Left lung (tissue), 10 donors: ENCODE results near the gene ADRA2C. TPM values are rescaled to one million over a fixed set of nuclear protein-coding genes. Genes with fewer than 3 reads are reported as not detected.

Experiments used
- ATAC-seq: fragments of 200-7000 bp; cut with Tn5 transposase; one replicate; pipeline ENCODE4 v1.9.1; 2020; ENCODE audit warnings: moderate library complexity
- DNase-seq, 4 donors: peaks; one replicate each; pipeline ENCODE4 v3.0.0-alpha.2; 2013 to 2020
- H3K27ac ChIP-seq, 2 donors: fragments of 200-600 bp; sonication (generic) in 1 of 2; one replicate each; pipeline versions ENCODE4 v1.5.0 to v1.8.0; 2020 to 2021
- H3K27me3 ChIP-seq, 2 donors: fragments of 200-600 bp; sonication (generic) in 1 of 2; one replicate each; pipeline versions ENCODE4 v1.5.0 to v1.8.0; 2020 to 2021
- H3K36me3 ChIP-seq, 2 donors: fragments of 200-600 bp; sonication (generic) in 1 of 2; one replicate each; pipeline versions ENCODE4 v1.5.0 to v1.8.0; 2020 to 2021
- H3K4me1 ChIP-seq, 2 donors: fragments of 200-600 bp; one replicate each; pipeline ENCODE4 v1.8.0; 2021
- H3K4me3 ChIP-seq, 2 donors: fragments of 200-600 bp; sonication (generic) in 1 of 2; one replicate each; pipeline versions ENCODE4 v1.5.0 to v1.8.0; 2020 to 2021; ENCODE audit warnings: mild to moderate bottlenecking in 1 of 2
- H3K9me3 ChIP-seq, 2 donors: fragments of 200-600 bp; sonication (generic) in 1 of 2; one replicate each; pipeline versions ENCODE4 v1.5.0 to v1.8.0; 2020 to 2021
- intact Hi-C, 2 donors: fragments of 100-400 bp; cut with DNase I; formaldehyde crosslinking; loops; one replicate each; pipeline versions ENCODE4 v1.11.2 to v1.14.2; 2022
- polyA plus RNA-seq, 6 donors: library from polyadenylated mRNA; unstranded; fragments of 120-200 nt; gene quantifications; one replicate each; pipeline ENCODE4 v1.2.1, GENCODE V29; 2013; ENCODE audit not compliant: insufficient read length in 6 of 6
- total RNA-seq, 2 donors: library from RNA; stranded (reverse); fragmentation: NEBNext Ultra II Directional; extraction: Animal tissue kit (Norgen Biotek cat#: 25700); gene quantifications; one replicate each; pipeline ENCODE4 v1.2.1, GENCODE V29; 2021
- TF ChIP-seq, protein P1 (sequence below), 2 donors: fragments of 200-600 bp; sonication (generic) in 1 of 2; IDR thresholded peaks; one replicate each; pipeline versions ENCODE4 v1.5.0 to v1.8.0; 2021; ENCODE audit warnings: antibody characterized with exemption in 2 of 2
- donor health status: DM: no; HTN: yes; CAD: no.
- donor health status: DM: no; HTN: no; CAD: no.

ADRA2C gene
- total and polyA plus RNA-seq, 8 donors, result 0.63 to 3.2 (median 0.85) TPM

DNA sequence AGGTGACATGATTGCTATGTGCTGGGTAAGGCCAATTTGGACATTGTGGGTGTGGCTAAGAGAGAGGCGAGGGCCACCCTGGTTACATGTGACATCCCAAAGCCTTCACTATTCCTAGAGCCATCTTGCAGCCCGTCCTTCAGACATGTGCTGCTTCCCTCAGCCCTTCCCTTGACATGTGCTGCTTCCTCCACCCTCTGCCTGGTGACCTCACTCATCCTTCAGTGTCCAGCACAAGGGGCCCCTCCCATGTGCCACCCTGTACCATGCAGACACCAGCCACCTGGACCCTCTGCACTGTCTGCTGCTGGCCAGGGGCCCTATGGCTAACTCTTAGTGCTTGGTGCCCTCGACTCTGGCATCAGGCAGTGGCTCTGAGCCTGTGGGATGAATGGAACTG lies 27.4 kb downstream of the ADRA2C start:
- Histone ChIP-seq H3K27me3 (peaks cover 0 to 33% of the 10 kb centered on the region in 2 donors), H3K27ac (no peak overlapping the region), H3K4me1 (no peaks in the 10 kb centered on the region), H3K36me3 (no peaks in the 10 kb centered on the region), H3K9me3 (peaks cover 0 to 16% of the 10 kb centered on the region in 2 donors), H3K4me3 (no peak overlapping the region)
- DNase-seq (peak in 1 of 4 donors; percentile 8), ATAC-seq (no peak)
- TF ChIP-seq, protein P1, sequence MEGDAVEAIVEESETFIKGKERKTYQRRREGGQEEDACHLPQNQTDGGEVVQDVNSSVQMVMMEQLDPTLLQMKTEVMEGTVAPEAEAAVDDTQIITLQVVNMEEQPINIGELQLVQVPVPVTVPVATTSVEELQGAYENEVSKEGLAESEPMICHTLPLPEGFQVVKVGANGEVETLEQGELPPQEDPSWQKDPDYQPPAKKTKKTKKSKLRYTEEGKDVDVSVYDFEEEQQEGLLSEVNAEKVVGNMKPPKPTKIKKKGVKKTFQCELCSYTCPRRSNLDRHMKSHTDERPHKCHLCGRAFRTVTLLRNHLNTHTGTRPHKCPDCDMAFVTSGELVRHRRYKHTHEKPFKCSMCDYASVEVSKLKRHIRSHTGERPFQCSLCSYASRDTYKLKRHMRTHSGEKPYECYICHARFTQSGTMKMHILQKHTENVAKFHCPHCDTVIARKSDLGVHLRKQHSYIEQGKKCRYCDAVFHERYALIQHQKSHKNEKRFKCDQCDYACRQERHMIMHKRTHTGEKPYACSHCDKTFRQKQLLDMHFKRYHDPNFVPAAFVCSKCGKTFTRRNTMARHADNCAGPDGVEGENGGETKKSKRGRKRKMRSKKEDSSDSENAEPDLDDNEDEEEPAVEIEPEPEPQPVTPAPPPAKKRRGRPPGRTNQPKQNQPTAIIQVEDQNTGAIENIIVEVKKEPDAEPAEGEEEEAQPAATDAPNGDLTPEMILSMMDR (IDR thresholded peaks at IDR 0.05), result no peak
- intact Hi-C loops, result no loop called here

GRCh38 chr4:3796960-3797359 lies 30.8 kb downstream of the ADRA2C start:
- Histone ChIP-seq H3K36me3 (no peaks in the 10 kb centered on the region), H3K4me1 (no peaks in the 10 kb centered on the region), H3K27me3 (peaks cover 0 to 36% of the 10 kb centered on the region in 2 donors), H3K9me3 (peaks cover 0 to 16% of the 10 kb centered on the region in 2 donors), H3K4me3 (no peak overlapping the region), H3K27ac (no peak overlapping the region)
- intact Hi-C loops, result no loop called here
- TF ChIP-seq, protein P1 (IDR thresholded peaks at IDR 0.05), result no peak
- DNase-seq, result no peak
- no peak for ATAC-seq

DNA sequence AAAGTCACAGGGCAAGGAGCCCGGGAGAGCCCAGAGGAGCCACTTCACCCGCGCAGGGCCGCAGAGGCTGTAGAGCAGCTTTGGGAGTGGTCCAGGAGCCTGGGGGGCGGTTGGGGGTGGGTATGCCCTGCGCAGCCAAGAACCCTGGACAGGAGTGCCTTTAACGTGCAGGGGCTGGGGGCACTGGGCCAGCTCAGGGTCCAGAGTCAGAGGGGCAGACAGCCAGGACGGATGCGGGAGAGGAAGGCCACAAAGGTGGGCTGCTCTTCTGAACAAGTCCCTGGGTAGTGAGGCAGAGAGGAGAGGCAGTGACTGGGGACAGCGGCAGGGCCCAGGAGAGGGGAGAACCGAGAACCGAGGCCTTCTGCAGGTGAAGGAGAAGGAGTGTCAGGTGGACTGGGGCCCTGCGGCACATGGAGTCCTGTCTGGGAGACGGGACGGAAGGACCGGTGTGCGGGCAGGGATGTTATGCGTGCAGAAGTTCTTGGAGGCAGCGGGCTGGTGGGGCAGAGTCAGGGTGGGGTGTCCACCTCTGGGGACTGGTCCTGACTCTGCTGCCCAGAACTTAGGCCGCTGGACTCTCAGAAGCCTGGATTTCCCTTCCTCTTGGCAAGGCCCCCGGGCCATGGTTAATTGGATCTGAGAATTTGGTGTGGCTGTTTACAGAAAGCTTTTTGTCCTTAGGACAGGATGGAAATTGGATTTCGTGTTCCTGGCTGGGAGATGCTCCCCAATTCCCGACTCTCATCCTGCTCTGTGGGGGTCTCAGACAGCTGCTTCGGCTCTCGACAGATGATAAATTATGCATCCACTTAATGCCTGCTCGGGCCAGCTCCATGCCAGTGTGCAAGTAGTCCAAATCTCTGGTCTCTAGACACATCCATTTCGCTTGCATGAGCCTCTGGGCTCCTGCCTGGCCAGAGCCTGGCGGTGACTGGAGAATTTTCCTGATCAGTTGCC lies 31.9 kb downstream of the ADRA2C start:
- intact Hi-C loops, result no loop called here

DNA sequence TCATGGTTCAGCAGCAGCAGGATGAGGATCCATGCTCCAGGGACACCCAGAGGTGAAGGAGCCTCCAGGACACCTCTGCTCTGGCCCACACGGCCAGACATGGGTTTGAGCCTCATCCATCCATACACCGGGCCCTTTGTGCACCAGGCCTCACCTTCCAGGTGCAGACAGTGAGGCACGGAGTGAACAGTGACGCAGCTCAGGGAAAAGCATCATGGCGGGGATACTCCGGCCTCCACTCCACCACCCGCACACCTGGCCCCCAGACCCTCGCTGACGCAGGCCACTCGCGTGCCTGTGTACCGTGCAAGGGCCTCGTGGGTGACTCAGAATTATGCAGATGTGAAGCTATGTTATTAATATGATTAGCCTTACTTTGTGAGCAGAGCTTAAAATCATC lies 33.3 kb downstream of the ADRA2C start:
- Histone ChIP-seq H3K9me3 (peaks cover 0 to 16% of the 10 kb centered on the region in 2 donors), H3K4me1 (no peaks in the 10 kb centered on the region), H3K27me3 (peaks cover 0 to 42% of the 10 kb centered on the region in 2 donors), H3K36me3 (no peaks in the 10 kb centered on the region), H3K27ac (no peak overlapping the region), H3K4me3 (no peak overlapping the region)
- TF ChIP-seq, protein P1 (IDR thresholded peaks at IDR 0.05), result no peak
- peak in 1 of 4 donors; percentile 55 for DNase-seq
- intact Hi-C loops, result no loop called here
- no peak for ATAC-seq

More for the DNA sequence above, 31.9 kb downstream of the ADRA2C start:
- Histone ChIP-seq H3K27me3 (peaks cover 0 to 38% of the 10 kb centered on the region in 2 donors), H3K36me3 (no peaks in the 10 kb centered on the region), H3K4me3 (no peak overlapping the region), H3K27ac (no peak overlapping the region), H3K4me1 (no peaks in the 10 kb centered on the region), H3K9me3 (peaks cover 0 to 16% of the 10 kb centered on the region in 2 donors)
- ATAC-seq (no peak), DNase-seq (peak in 1 of 4 donors; percentile 65)
- TF ChIP-seq, protein P1 (IDR thresholded peaks at IDR 0.05), result no peak

- Histone ChIP-seq H3K36me3 (no peaks in the 10 kb centered on the region), H3K27ac (no peak overlapping the region), H3K4me3 (no peak overlapping the region), H3K27me3 (peaks cover 0 to 42% of the 10 kb centered on the region in 2 donors), H3K4me1 (no peaks in the 10 kb centered on the region), H3K9me3 (peaks cover 0 to 10% of the 10 kb centered on the region in 2 donors)
- peak in 1 of 4 donors; percentile 51 for DNase-seq
- TF ChIP-seq, protein P1 (IDR thresholded peaks at IDR 0.05), result no peak
- intact Hi-C loops, result no loop called here
- ATAC-seq, result no peak
These were observed 34.2 kb downstream of the ADRA2C start for GRCh38 chr4:3800351-3800750.
